Measurements from ENCODE around the gene ZNF76. TPM values are rescaled to one million over a fixed set of nuclear protein-coding genes. Genes with fewer than 3 reads are reported as not detected.

ZNF76 gene
- 10 to 100 TPM; 24.0 to 52.2 TPM for total RNA-seq

GRCh38 chr6:35259194-35259947 is at the start of gene ZNF76:
Gene ZNF76 (plus strand): TSS chr6:35259735. CDS start chr6:35281152, 21,417 bp downstream.
- no peaks in the 10 kb centered on the region for H3K9me3 Mint-ChIP-seq
- no peaks in the 10 kb centered on the region for H3K27me3 Mint-ChIP-seq
- ATAC-seq = peak; percentile 92 to 96
- H3K4me1 Mint-ChIP-seq (ENCODE audit: low read depth in 2 of 2) = peaks cover 40 to 48% of the 10 kb centered on the region in 2 donors
- peaks cover 5% of the 10 kb centered on the region for H3K36me3 Mint-ChIP-seq
- DNase-seq (ENCODE audit: low spot score) = peak; percentile 96
- H3K27ac Mint-ChIP-seq = peak within 1 kb of the TSS; percentile 93 to 97
- H3K4me3 Mint-ChIP-seq = peak within 1 kb of the TSS; percentile 92

GRCh38 chr6:35213298-35213791 is 46.2 kb upstream of the ZNF76 start:
- Mint-ChIP-seq H3K27me3 (peaks cover 49 to 79% of the 10 kb centered on the region in 2 donors), H3K4me1 (ENCODE audit: low read depth in 2 of 2) (peaks cover 5 to 7% of the 10 kb centered on the region in 2 donors), H3K36me3 (no peaks in the 10 kb centered on the region), H3K27ac (no peak overlapping the region), H3K4me3 (peak overlapping the region; percentile 85), H3K9me3 (no peaks in the 10 kb centered on the region)
- ATAC-seq = no peak
- no peak for DNase-seq (ENCODE audit: low spot score)

- H3K4me3 Mint-ChIP-seq = peak within 1 kb of the TSS; percentile 85
- H3K4me1 Mint-ChIP-seq (ENCODE audit: low read depth in 2 of 2) = peaks cover 5 to 7% of the 10 kb centered on the region in 2 donors
- H3K27ac Mint-ChIP-seq = no peak within 1 kb of the TSS
- peaks cover 41 to 72% of the 10 kb centered on the region in 2 donors for H3K27me3 Mint-ChIP-seq
- peak; percentile 26 to 57 for ATAC-seq
- no peak for DNase-seq (ENCODE audit: low spot score)
- no peaks in the 10 kb centered on the region for H3K9me3 Mint-ChIP-seq
- H3K36me3 Mint-ChIP-seq = no peaks in the 10 kb centered on the region
Observed at GRCh38 chr6:35213824-35214756, 45.4 kb upstream of the ZNF76 start, which contains the start of gene SCUBE3. Gene SCUBE3 (plus strand): TSS chr6:35213956. CDS start chr6:35214419, 463 bp downstream.

GRCh38 chr6:35214869-35215664 is 44.5 kb upstream of the ZNF76 start:
- H3K4me3 Mint-ChIP-seq = peak overlapping the region; percentile 10
- no peaks in the 10 kb centered on the region for H3K9me3 Mint-ChIP-seq
- H3K27ac Mint-ChIP-seq = no peak overlapping the region
- peaks cover 5 to 7% of the 10 kb centered on the region in 2 donors for H3K4me1 Mint-ChIP-seq (ENCODE audit: low read depth in 2 of 2)
- ATAC-seq (no peak), DNase-seq (ENCODE audit: low spot score) (no peak)
- no peaks in the 10 kb centered on the region for H3K36me3 Mint-ChIP-seq
- peaks cover 43 to 70% of the 10 kb centered on the region in 2 donors for H3K27me3 Mint-ChIP-seq

GRCh38 chr6:35215665-35216411 is 43.7 kb upstream of the ZNF76 start:
- ATAC-seq = no peak
- H3K4me3 Mint-ChIP-seq = peak overlapping the region; percentile 10
- H3K4me1 Mint-ChIP-seq (ENCODE audit: low read depth in 2 of 2) = peaks cover 5 to 7% of the 10 kb centered on the region in 2 donors
- no peaks in the 10 kb centered on the region for H3K9me3 Mint-ChIP-seq
- no peak for DNase-seq (ENCODE audit: low spot score)
- peaks cover 42 to 74% of the 10 kb centered on the region in 2 donors for H3K27me3 Mint-ChIP-seq
- H3K27ac Mint-ChIP-seq = no peak overlapping the region
- H3K36me3 Mint-ChIP-seq = no peaks in the 10 kb centered on the region

- DNase-seq (ENCODE audit: low spot score) = no peak
- ATAC-seq = no peak
- Mint-ChIP-seq H3K36me3 (no peaks in the 10 kb centered on the region), H3K4me3 (no peak overlapping the region), H3K27ac (no peak overlapping the region), H3K27me3 (peaks cover 42 to 74% of the 10 kb centered on the region in 2 donors), H3K4me1 (ENCODE audit: low read depth in 2 of 2) (peaks cover 5 to 7% of the 10 kb centered on the region in 2 donors), H3K9me3 (no peaks in the 10 kb centered on the region)
Observed at GRCh38 chr6:35216412-35216732, 43.2 kb upstream of the ZNF76 start.

GRCh38 chr6:35216851-35217811 is 42.4 kb upstream of the ZNF76 start:
- peaks cover 5 to 7% of the 10 kb centered on the region in 2 donors for H3K4me1 Mint-ChIP-seq (ENCODE audit: low read depth in 2 of 2)
- ATAC-seq = no peak
- no peak overlapping the region for H3K4me3 Mint-ChIP-seq
- no peaks in the 10 kb centered on the region for H3K9me3 Mint-ChIP-seq
- H3K27me3 Mint-ChIP-seq = peaks cover 39 to 69% of the 10 kb centered on the region in 2 donors
- H3K36me3 Mint-ChIP-seq = no peaks in the 10 kb centered on the region
- no peak for DNase-seq (ENCODE audit: low spot score)
- H3K27ac Mint-ChIP-seq = no peak overlapping the region

DNA sequence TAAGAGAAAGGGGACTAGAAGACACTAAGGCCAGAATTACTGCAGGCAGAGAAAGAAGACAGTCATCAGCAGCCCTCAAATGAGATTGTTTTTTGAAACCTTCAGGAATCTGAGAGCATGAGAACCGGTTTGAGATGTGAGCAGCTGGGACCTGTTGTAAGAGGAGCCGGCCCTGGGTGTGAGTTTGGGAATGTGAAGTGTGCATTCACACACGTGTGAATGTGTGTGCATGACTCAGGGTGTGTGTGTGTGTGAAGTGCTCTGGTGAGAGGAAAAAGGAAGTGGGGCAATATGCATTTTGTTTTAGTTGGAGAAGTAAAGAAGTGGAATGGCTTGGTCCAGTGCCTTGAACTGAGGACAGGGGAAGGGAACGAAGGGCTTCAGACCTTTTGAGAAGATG is 41.5 kb upstream of the ZNF76 start:
- Mint-ChIP-seq H3K9me3 (no peaks in the 10 kb centered on the region), H3K4me3 (no peak overlapping the region), H3K27ac (no peak overlapping the region), H3K27me3 (peaks cover 30 to 61% of the 10 kb centered on the region in 2 donors), H3K36me3 (no peaks in the 10 kb centered on the region), H3K4me1 (ENCODE audit: low read depth in 2 of 2) (peaks cover 2 to 4% of the 10 kb centered on the region in 2 donors)
- DNase-seq (ENCODE audit: low spot score) (no peak), ATAC-seq (no peak)

GRCh38 chr6:35218456-35218855 is 41.1 kb upstream of the ZNF76 start:
- no peaks in the 10 kb centered on the region for H3K9me3 Mint-ChIP-seq
- no peak for ATAC-seq
- H3K27me3 Mint-ChIP-seq = peaks cover 27 to 56% of the 10 kb centered on the region in 2 donors
- no peak overlapping the region for H3K27ac Mint-ChIP-seq
- H3K4me3 Mint-ChIP-seq = no peak overlapping the region
- no peaks in the 10 kb centered on the region for H3K36me3 Mint-ChIP-seq
- no peak for DNase-seq (ENCODE audit: low spot score)
- peaks cover 0 to 3% of the 10 kb centered on the region in 2 donors for H3K4me1 Mint-ChIP-seq (ENCODE audit: low read depth in 2 of 2)

- ATAC-seq (no peak), DNase-seq (ENCODE audit: low spot score) (no peak)
- Mint-ChIP-seq H3K4me3 (no peak overlapping the region), H3K4me1 (ENCODE audit: low read depth in 2 of 2) (peaks cover 0 to 3% of the 10 kb centered on the region in 2 donors), H3K36me3 (no peaks in the 10 kb centered on the region), H3K9me3 (no peaks in the 10 kb centered on the region), H3K27ac (no peak overlapping the region), H3K27me3 (peaks cover 30 to 58% of the 10 kb centered on the region in 2 donors)
Observed at GRCh38 chr6:35219683-35220326, 39.7 kb upstream of the ZNF76 start.

DNA sequence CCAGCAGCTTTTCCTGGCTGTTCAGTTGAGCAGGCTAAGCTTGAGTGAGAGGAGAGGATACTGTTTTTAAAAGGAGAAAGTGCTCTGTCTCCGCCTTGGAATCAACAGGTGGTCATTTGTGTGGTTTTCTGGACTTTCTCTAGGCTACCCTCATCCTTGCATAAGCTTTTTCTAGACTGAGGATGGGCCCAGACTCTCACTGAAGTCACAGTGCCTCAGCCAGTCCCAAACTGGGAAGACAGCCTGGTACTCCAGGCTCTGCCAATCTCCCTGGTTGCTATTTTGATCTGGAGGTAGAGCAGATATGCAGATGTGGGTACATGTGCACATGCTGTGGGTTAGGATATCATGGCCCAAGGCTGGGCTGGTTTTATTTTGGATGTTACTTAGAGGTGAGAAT is 38.8 kb upstream of the ZNF76 start:
- ATAC-seq (no peak), DNase-seq (ENCODE audit: low spot score) (no peak)
- Mint-ChIP-seq H3K9me3 (no peaks in the 10 kb centered on the region), H3K36me3 (no peaks in the 10 kb centered on the region), H3K4me1 (ENCODE audit: low read depth in 2 of 2) (peaks cover 0 to 3% of the 10 kb centered on the region in 2 donors), H3K27ac (no peak overlapping the region), H3K4me3 (no peak overlapping the region), H3K27me3 (peaks cover 29 to 49% of the 10 kb centered on the region in 2 donors)

All from natural killer cell treated with Interleukin-12 subunit alpha and Interleukin-12 subunit beta and Interleukin-15 and Interleukin-18, amount 100 ng/mL, for 72 hours (primary cell).